Muscle layer of colon (tissue), 2 donors: ENCODE data around the gene NPLOC4.

Source experiments
- H3K27ac ChIP-seq: one replicate; pipeline ENCODE4 v1.7.0; 2013; ENCODE audit warnings: low read depth, mild to moderate bottlenecking, low read length, moderate library complexity
- H3K27me3 ChIP-seq, 2 donors: one replicate each; pipeline ENCODE4 v1.7.0; 2013; ENCODE audit warnings: low read length in 2 of 2, mild to moderate bottlenecking in 2 of 2; ENCODE audit not compliant: insufficient read depth in 2 of 2, control insufficient read depth in 1 of 2
- H3K36me3 ChIP-seq: one replicate; pipeline ENCODE4 v1.7.0; 2013; ENCODE audit warnings: mild to moderate bottlenecking, low read length; ENCODE audit not compliant: insufficient read depth
- H3K4me1 ChIP-seq: one replicate; pipeline ENCODE4 v1.7.0; 2013; ENCODE audit warnings: mild to moderate bottlenecking, low read length; ENCODE audit not compliant: insufficient read depth
- H3K4me3 ChIP-seq, 2 donors: one replicate each; pipeline ENCODE4 v1.7.0; 2013; ENCODE audit warnings: low read length in 2 of 2, low read depth in 1 of 2, mild to moderate bottlenecking in 1 of 2, moderate library complexity in 1 of 2
- H3K9ac ChIP-seq: one replicate; pipeline ENCODE4 v1.7.0; 2013; ENCODE audit warnings: low read length
- H3K9me3 ChIP-seq: one replicate; pipeline ENCODE4 v1.7.0; 2013; ENCODE audit warnings: mild to moderate bottlenecking, low read length
- donor health status: abdominal sarcoma.
- donor health status: Adenocarcinoma of cecum.

Gene NPLOC4

GRCh38 chr17:81572563-81573168, 64.2 kb downstream of the NPLOC4 start:
- H3K4me1 ChIP-seq = peaks cover 29% of the 10 kb centered on the region
- peaks cover 62% of the 10 kb centered on the region for H3K36me3 ChIP-seq
- no peak overlapping the region for H3K27ac ChIP-seq
- H3K9me3 ChIP-seq = no peaks in the 10 kb centered on the region
- H3K4me3 ChIP-seq = no peak overlapping the region
- H3K27me3 ChIP-seq = no peaks in the 10 kb centered on the region
- no peak overlapping the region for H3K9ac ChIP-seq

GRCh38 chr17:81570964-81571363, 65.9 kb downstream of the NPLOC4 start:
- Histone ChIP-seq H3K27ac (no peak overlapping the region), H3K36me3 (peaks cover 58% of the 10 kb centered on the region), H3K4me3 (no peak overlapping the region)

GRCh38 chr17:81569986-81570514, 66.9 kb downstream of the NPLOC4 start:
- Histone ChIP-seq H3K9ac (no peak overlapping the region), H3K27ac (no peak overlapping the region), H3K9me3 (no peaks in the 10 kb centered on the region), H3K4me1 (peaks cover 37% of the 10 kb centered on the region), H3K36me3 (peaks cover 57% of the 10 kb centered on the region), H3K27me3 (no peaks in the 10 kb centered on the region), H3K4me3 (no peak overlapping the region)

More at GRCh38 chr17:81570964-81571363, 65.9 kb downstream of the NPLOC4 start:
- Histone ChIP-seq H3K4me1 (peaks cover 37% of the 10 kb centered on the region), H3K27me3 (no peaks in the 10 kb centered on the region), H3K9ac (no peak overlapping the region), H3K9me3 (no peaks in the 10 kb centered on the region)

- Histone ChIP-seq H3K27ac (peak overlapping the region; percentile 56), H3K4me3 (no peak overlapping the region), H3K4me1 (peaks cover 37% of the 10 kb centered on the region), H3K27me3 (no peaks in the 10 kb centered on the region), H3K36me3 (peaks cover 64% of the 10 kb centered on the region), H3K9ac (no peak overlapping the region), H3K9me3 (no peaks in the 10 kb centered on the region)
Measured at GRCh38 chr17:81568416-81568815, 68.5 kb downstream of the NPLOC4 start.

GRCh38 chr17:81567191-81567590, 69.7 kb downstream of the NPLOC4 start:
- Histone ChIP-seq H3K27me3 (no peaks in the 10 kb centered on the region), H3K4me1 (peaks cover 37% of the 10 kb centered on the region), H3K9me3 (no peaks in the 10 kb centered on the region), H3K9ac (no peak overlapping the region), H3K36me3 (peaks cover 73% of the 10 kb centered on the region), H3K4me3 (peak overlapping the region; percentile 28 to 29), H3K27ac (peak overlapping the region; percentile 93)

GRCh38 chr17:81566461-81567126, 70.3 kb downstream of the NPLOC4 start:
- H3K4me1 ChIP-seq = peaks cover 37% of the 10 kb centered on the region
- no peaks in the 10 kb centered on the region for H3K27me3 ChIP-seq
- peak overlapping the region; percentile 15 for H3K9ac ChIP-seq
- H3K36me3 ChIP-seq = peaks cover 71% of the 10 kb centered on the region
- H3K4me3 ChIP-seq = peak overlapping the region; percentile 28 to 29
- H3K27ac ChIP-seq = peak overlapping the region; percentile 93
- no peaks in the 10 kb centered on the region for H3K9me3 ChIP-seq

- H3K27ac ChIP-seq = peak overlapping the region; percentile 93
- no peak overlapping the region for H3K9ac ChIP-seq
- no peaks in the 10 kb centered on the region for H3K9me3 ChIP-seq
- H3K4me1 ChIP-seq = peaks cover 37% of the 10 kb centered on the region
- H3K4me3 ChIP-seq = no peak overlapping the region
- H3K27me3 ChIP-seq = no peaks in the 10 kb centered on the region
- H3K36me3 ChIP-seq = peaks cover 68% of the 10 kb centered on the region
Measured at GRCh38 chr17:81565231-81565630, 71.7 kb downstream of the NPLOC4 start.

GRCh38 chr17:81564778-81565177, 72.1 kb downstream of the NPLOC4 start:
- Histone ChIP-seq H3K4me1 (peaks cover 37% of the 10 kb centered on the region), H3K36me3 (peaks cover 64% of the 10 kb centered on the region), H3K27ac (no peak overlapping the region), H3K27me3 (no peaks in the 10 kb centered on the region), H3K9ac (no peak overlapping the region), H3K4me3 (no peak overlapping the region), H3K9me3 (no peaks in the 10 kb centered on the region)

- H3K4me3 ChIP-seq = no peak overlapping the region
- no peaks in the 10 kb centered on the region for H3K27me3 ChIP-seq
- no peaks in the 10 kb centered on the region for H3K9me3 ChIP-seq
- no peak overlapping the region for H3K9ac ChIP-seq
- H3K36me3 ChIP-seq = peaks cover 61% of the 10 kb centered on the region
- peaks cover 37% of the 10 kb centered on the region for H3K4me1 ChIP-seq
- H3K27ac ChIP-seq = no peak overlapping the region
Measured at GRCh38 chr17:81563861-81564586, 72.9 kb downstream of the NPLOC4 start.

- Histone ChIP-seq H3K9ac (no peak overlapping the region), H3K27me3 (no peaks in the 10 kb centered on the region), H3K4me1 (peaks cover 12% of the 10 kb centered on the region), H3K27ac (no peak overlapping the region), H3K9me3 (no peaks in the 10 kb centered on the region), H3K4me3 (no peak overlapping the region), H3K36me3 (peaks cover 73% of the 10 kb centered on the region)
Measured at GRCh38 chr17:81561494-81561885, 75.4 kb downstream of the NPLOC4 start.

GRCh38 chr17:81558941-81559806, 77.7 kb downstream of the NPLOC4 start:
- Histone ChIP-seq H3K4me1 (no peaks in the 10 kb centered on the region), H3K27me3 (no peaks in the 10 kb centered on the region), H3K9ac (no peak overlapping the region), H3K27ac (no peak overlapping the region), H3K4me3 (no peak overlapping the region), H3K9me3 (no peaks in the 10 kb centered on the region), H3K36me3 (peaks cover 60% of the 10 kb centered on the region)
